ENCODE results near the gene EDARADD.

Gene EDARADD

GRCh38 chr1:236522937-236523703, 129.0 kb downstream of the EDARADD start:
- Histone ChIP-seq H3K4me3 (ENCODE audit: low read depth in 1 of 2, low read length in 2 of 2) (peak overlapping the region; percentile 66 to 69; a peak in 3 of 4 replicates), H3K4me1 (ENCODE audit: insufficient read depth, low read length) (peaks cover 21% of the 10 kb centered on the region), H3K27me3 (ENCODE audit: insufficient read depth, low read length, poor library complexity) (no peaks in the 10 kb centered on the region), H3K4me2 (ENCODE audit: insufficient read depth, low read length) (peak overlapping the region; percentile 64), H2AFZ (ENCODE audit: low read depth, low read length) (peak overlapping the region; percentile 89), H3K36me3 (ENCODE audit: insufficient read depth, low read length) (peaks cover 16% of the 10 kb centered on the region), H3K9ac (ENCODE audit: low read depth, low read length) (peak overlapping the region; percentile 70), H4K20me1 (ENCODE audit: insufficient read depth, low read length) (no peaks in the 10 kb centered on the region), H3K27ac (ENCODE audit: low read length) (peak overlapping the region; percentile 67), H3K9me3 (ENCODE audit: insufficient read depth, low read length, severe bottlenecking) (no peaks in the 10 kb centered on the region), H3K79me2 (ENCODE audit: insufficient read depth, low read length) (peaks cover 9% of the 10 kb centered on the region)
- ATAC-seq (ENCODE audit: insufficient read depth, low read depth) (no peak), DNase-seq (no peak)
- TF ChIP-seq CTCF (IDR thresholded peaks at IDR 0.05; ENCODE audit: borderline replicate concordance, extremely low read depth, low read length, poor library complexity, severe bottlenecking) (no peak), EZH2 (IDR thresholded peaks at IDR 0.05; ENCODE audit: borderline replicate concordance, low read depth, low read length, severe bottlenecking) (no peak)

GRCh38 chr1:236523704-236524141, 129.6 kb downstream of the EDARADD start, which contains the start of gene LGALS8:
TSS of gene LGALS8 (plus strand) at chr1:236523982. CDS start at chr1:236526071, 2,089 bp downstream.
- Histone ChIP-seq H3K27ac (ENCODE audit: low read length) (peak within 1 kb of the TSS; percentile 78), H4K20me1 (ENCODE audit: insufficient read depth, low read length) (no peaks in the 10 kb centered on the region), H3K4me3 (ENCODE audit: low read depth in 1 of 2, low read length in 2 of 2) (peak within 1 kb of the TSS; percentile 66 to 69), H3K36me3 (ENCODE audit: insufficient read depth, low read length) (peaks cover 18% of the 10 kb centered on the region), H3K79me2 (ENCODE audit: insufficient read depth, low read length) (peaks cover 9% of the 10 kb centered on the region), H3K9me3 (ENCODE audit: insufficient read depth, low read length, severe bottlenecking) (no peaks in the 10 kb centered on the region), H3K27me3 (ENCODE audit: insufficient read depth, low read length, poor library complexity) (no peaks in the 10 kb centered on the region), H2AFZ (ENCODE audit: low read depth, low read length) (peak within 1 kb of the TSS; percentile 89), H3K4me2 (ENCODE audit: insufficient read depth, low read length) (peak within 1 kb of the TSS; percentile 64), H3K4me1 (ENCODE audit: insufficient read depth, low read length) (peaks cover 21% of the 10 kb centered on the region), H3K9ac (ENCODE audit: low read depth, low read length) (peak within 1 kb of the TSS; percentile 70)
- ATAC-seq (ENCODE audit: insufficient read depth, low read depth) (peak; percentile 81), DNase-seq (peak; percentile 81)
- TF ChIP-seq EZH2 (IDR thresholded peaks at IDR 0.05; ENCODE audit: borderline replicate concordance, low read depth, low read length, severe bottlenecking) (no peak), CTCF (IDR thresholded peaks at IDR 0.05; ENCODE audit: borderline replicate concordance, extremely low read depth, low read length, poor library complexity, severe bottlenecking) (no peak)

- TF ChIP-seq EZH2 (IDR thresholded peaks at IDR 0.05; ENCODE audit: borderline replicate concordance, low read depth, low read length, severe bottlenecking) (no peak), CTCF (IDR thresholded peaks at IDR 0.05; ENCODE audit: borderline replicate concordance, extremely low read depth, low read length, poor library complexity, severe bottlenecking) (no peak)
- Histone ChIP-seq H3K36me3 (ENCODE audit: insufficient read depth, low read length) (peaks cover 18% of the 10 kb centered on the region), H3K4me1 (ENCODE audit: insufficient read depth, low read length) (peaks cover 21% of the 10 kb centered on the region), H3K27ac (ENCODE audit: low read length) (peak overlapping the region; percentile 78), H3K27me3 (ENCODE audit: insufficient read depth, low read length, poor library complexity) (no peaks in the 10 kb centered on the region), H4K20me1 (ENCODE audit: insufficient read depth, low read length) (no peaks in the 10 kb centered on the region), H3K4me3 (ENCODE audit: low read depth in 1 of 2, low read length in 2 of 2) (peak overlapping the region; percentile 66 to 69), H3K9me3 (ENCODE audit: insufficient read depth, low read length, severe bottlenecking) (no peaks in the 10 kb centered on the region), H2AFZ (ENCODE audit: low read depth, low read length) (peak overlapping the region; percentile 89), H3K79me2 (ENCODE audit: insufficient read depth, low read length) (peaks cover 9% of the 10 kb centered on the region), H3K9ac (ENCODE audit: low read depth, low read length) (peak overlapping the region; percentile 70), H3K4me2 (ENCODE audit: insufficient read depth, low read length) (peak overlapping the region; percentile 64)
- DNase-seq, result peak; percentile 66
- peak; percentile 86 for ATAC-seq (ENCODE audit: insufficient read depth, low read depth)
Observed at GRCh38 chr1:236524142-236524894, 130.2 kb downstream of the EDARADD start.
